Measurements from ENCODE around the gene PHF2.

PHF2 gene

DNA sequence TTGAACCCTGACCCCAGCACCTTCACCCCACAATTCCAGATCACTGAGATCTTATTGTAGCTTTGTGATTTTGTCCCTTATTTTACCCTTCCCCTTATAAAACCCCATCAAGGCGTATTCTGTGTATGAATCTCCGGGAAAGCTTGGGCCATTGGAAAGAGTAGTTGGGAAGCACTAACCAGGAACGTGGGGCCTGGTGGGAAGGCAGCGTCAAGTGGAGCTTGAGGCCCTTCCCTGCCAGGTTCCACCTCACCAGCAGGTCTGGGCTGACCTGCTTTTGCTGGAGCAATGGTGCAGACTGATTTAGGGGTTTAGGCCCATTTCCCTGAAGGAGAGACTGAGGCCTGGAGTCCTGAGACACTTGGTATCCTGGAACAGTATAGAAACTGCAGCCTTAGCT, 9.3 kb downstream of the PHF2 start:
- Histone ChIP-seq H3K27ac (no peak overlapping the region), H3K9ac (no peak overlapping the region), H3K27me3 (no peaks in the 10 kb centered on the region), H4K20me1 (peaks cover 55 to 81% (median 71%) of the 10 kb centered on the region in 11 experiments), H3K4me3 (no peak overlapping the region), H3K36me3 (peaks cover 17 to 33% (median 25%) of the 10 kb centered on the region in 11 experiments), H3K4me2 (peak overlapping the region in 9 of 11 experiments; percentile 26 to 73 (median 63); a peak in 18 of 22 replicates), H3K9me3 (replicated peaks in 1 of 11) (peaks cover 26 to 40% (median 31%) of the 10 kb centered on the region in 11 experiments), H3K4me1 (peaks cover 34 to 68% (median 60%) of the 10 kb centered on the region in 10 experiments)
- no peak for TF ChIP-seq Cebpa-rat (IDR thresholded peaks at IDR 0.05)

DNA sequence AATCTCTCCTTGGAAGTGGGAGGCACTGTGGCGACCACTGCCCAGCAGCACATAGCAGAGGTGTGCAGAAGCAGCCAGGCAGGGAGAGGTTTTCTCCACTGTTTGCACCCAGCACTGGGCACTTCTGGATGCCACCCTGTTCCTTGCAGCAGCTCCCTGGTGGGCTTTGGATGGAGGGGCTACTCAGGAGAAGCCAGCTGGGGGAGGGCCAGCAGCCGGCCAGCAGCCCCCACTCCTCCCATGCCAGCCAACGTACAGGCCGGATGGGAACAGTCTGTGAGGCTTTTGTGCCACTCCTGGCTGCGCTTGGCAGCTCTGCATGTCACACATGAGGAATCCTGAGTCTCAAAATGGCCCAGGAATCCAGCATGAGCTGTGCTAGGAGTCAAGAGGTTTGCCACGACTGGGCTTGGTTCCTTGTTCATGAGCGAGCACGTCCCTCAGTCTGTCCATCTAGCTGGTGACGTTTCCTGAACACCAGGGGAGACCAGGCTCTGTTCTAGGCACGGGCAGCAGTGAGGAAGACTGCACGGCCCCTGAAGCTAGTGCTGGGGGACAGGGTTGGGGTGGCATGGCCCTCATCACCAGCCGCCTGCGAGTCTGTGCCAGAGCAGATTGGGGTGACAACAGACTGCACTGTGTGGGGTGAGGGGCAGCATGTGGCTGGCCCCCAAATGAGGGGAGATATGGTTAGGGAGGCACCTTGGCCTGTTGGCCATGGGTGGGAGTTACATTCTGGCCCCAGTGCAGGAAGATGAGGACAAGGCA, 10.1 kb downstream of the PHF2 start:
- Histone ChIP-seq H3K27me3 (no peaks in the 10 kb centered on the region), H3K36me3 (peaks cover 17 to 33% (median 25%) of the 10 kb centered on the region in 11 experiments), H3K27ac (peak overlapping the region in 8 of 11 experiments; percentile 12 to 38 (median 25); a peak in 7 of 22 replicates), H3K9me3 (replicated peaks in 1 of 11) (peaks cover 26 to 40% (median 31%) of the 10 kb centered on the region in 11 experiments), H3K9ac (peak overlapping the region in 4 of 11 experiments; percentile 11 to 53 (median 30); a peak in 3 of 22 replicates), H4K20me1 (peaks cover 55 to 81% (median 71%) of the 10 kb centered on the region in 11 experiments), H3K4me3 (no peak overlapping the region), H3K4me2 (peak overlapping the region in 9 of 11 experiments; percentile 26 to 73 (median 63); a peak in 18 of 22 replicates), H3K4me1 (peaks cover 42 to 70% (median 66%) of the 10 kb centered on the region in 10 experiments)
- no peak for TF ChIP-seq Cebpa-rat (IDR thresholded peaks at IDR 0.05)

DNA sequence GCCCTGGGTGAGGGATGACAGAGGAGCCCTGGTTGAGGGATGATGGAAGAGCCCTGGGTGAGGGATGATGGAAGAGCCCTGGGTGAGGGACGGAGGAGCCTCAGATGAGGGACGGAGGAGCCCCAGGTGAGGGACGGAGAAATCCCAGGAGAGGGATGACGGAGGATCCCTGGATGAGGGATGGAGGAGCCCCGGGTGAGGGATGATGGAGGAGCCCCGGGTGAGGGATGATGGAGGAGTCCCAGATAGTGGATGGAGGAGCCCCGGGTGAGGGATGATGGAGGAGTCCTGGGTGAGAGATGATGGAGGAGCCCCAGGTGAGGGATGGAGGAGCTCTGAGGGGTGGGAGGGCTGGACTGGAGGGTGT, 10.9 kb downstream of the PHF2 start:
- Histone ChIP-seq H3K27ac (no peak overlapping the region), H3K9me3 (replicated peaks in 1 of 11) (peaks cover 26 to 39% (median 31%) of the 10 kb centered on the region in 11 experiments), H3K4me2 (peak overlapping the region in 3 of 11 experiments; percentile 11 to 68 (median 21); a peak in 3 of 22 replicates), H3K4me1 (peaks cover 47 to 73% (median 70%) of the 10 kb centered on the region in 10 experiments), H3K36me3 (peaks cover 17 to 33% (median 24%) of the 10 kb centered on the region in 11 experiments), H3K27me3 (no peaks in the 10 kb centered on the region), H3K4me3 (no peak overlapping the region), H4K20me1 (peaks cover 57 to 81% (median 71%) of the 10 kb centered on the region in 11 experiments), H3K9ac (no peak overlapping the region)
- no peak for TF ChIP-seq Cebpa-rat (IDR thresholded peaks at IDR 0.05)

DNA sequence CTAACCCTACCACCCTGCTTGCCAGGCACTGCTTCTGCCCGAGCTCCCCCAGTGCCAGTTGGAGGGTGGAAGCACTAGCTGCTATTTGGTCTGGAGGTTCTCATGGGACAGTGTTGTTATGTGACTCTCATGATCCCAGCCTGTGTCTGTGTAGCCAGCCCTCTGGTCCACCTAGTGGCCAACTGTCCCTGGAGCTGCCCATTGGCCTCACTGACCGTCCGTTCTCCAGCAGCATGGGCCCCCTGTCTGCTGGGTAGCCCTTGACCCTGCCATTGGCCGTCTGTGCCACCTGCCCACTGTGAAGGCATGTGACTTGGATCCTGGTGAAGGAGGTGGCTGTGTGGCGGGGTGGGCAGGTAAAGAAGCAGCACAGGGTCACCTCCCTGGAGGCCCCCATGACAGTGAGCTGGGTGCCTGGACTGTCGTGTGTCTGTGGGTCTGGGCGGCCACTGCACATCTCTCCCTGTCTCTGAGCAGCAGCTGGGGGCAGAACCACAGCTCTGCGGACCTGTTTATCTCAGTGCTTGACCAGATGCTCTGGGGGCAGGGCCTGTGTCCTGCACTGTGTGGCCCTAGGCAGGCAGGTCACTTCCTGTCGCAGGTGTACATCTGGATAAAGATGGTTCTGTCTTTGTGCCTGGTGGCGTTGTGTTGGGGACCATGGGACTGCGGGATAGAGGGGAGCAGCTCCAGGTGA, 11.4 kb downstream of the PHF2 start:
- peaks cover 62 to 81% (median 73%) of the 10 kb centered on the region in 11 experiments for H4K20me1 ChIP-seq

DNA sequence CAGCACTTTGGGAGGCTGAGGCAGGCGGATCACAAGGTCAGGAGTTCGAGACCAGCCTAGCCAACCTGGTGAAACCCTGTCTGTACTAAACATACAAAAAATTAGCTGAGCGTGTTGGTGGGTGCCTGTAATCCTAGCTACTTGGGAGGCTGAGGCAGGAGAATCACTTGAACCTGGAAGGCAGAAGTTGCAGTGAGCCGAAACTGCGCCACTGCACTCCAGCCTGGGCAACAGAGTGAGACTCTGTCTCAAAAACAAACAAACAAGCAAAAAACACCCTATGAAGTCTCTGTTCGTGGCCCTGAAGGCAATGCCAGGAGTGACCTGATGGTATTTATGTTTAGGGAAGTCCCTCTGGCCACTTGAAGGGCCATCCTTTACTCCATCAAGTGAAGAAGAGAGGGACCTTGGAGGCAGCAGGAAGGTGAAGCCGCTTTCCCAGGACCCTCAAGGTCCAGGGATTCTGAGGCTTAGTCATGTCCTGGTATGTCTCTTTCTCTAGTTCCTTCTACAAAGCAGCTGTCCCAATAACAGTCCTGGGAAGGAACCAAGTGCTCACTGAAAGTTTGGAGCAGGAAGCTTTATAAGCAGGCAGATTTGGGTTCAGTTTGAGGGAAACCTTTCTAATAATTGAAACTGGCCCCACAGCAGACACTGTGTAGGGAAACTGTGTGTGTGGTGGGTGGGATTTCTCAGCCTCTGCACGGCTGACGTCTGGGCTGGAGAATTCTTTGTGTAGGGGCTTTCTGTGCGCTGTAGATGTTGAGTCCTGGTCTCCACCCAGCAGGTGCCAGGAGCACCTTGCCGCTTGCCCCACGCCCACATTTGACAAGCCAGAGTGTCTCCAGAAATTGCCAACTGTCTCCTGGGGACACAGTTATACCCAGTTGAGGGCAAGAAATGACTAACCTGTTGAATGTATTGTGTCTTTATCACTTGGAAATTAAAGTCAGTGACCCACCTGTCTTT, 12.5 kb downstream of the PHF2 start:
- Histone ChIP-seq H3K27ac (peak overlapping the region in 2 of 11 experiments; percentile 17 to 25; a peak in 2 of 22 replicates), H4K20me1 (peaks cover 71 to 91% (median 85%) of the 10 kb centered on the region in 11 experiments), H3K27me3 (no peaks in the 10 kb centered on the region), H3K9me3 (replicated peaks in 1 of 11) (peaks cover 16 to 22% (median 19%) of the 10 kb centered on the region in 11 experiments), H3K4me3 (no peak overlapping the region), H3K36me3 (peaks cover 10 to 24% (median 16%) of the 10 kb centered on the region in 11 experiments; a peak in 21 of 22 replicates), H3K4me2 (peak overlapping the region; percentile 52 to 78 (median 68)), H3K9ac (peak overlapping the region in 3 of 11 experiments; percentile 5 to 28 (median 20); a peak in 2 of 22 replicates), H3K4me1 (peaks cover 50 to 79% (median 76%) of the 10 kb centered on the region in 10 experiments)
- TF ChIP-seq Cebpa-rat (IDR thresholded peaks at IDR 0.05): no peak

More for the DNA sequence above, 11.4 kb downstream of the PHF2 start:
- Histone ChIP-seq H3K4me1 (peaks cover 47 to 75% (median 72%) of the 10 kb centered on the region in 10 experiments), H3K27me3 (no peaks in the 10 kb centered on the region), H3K36me3 (peaks cover 17 to 31% (median 24%) of the 10 kb centered on the region in 11 experiments), H3K4me2 (peak overlapping the region in 7 of 11 experiments; percentile 15 to 78 (median 68); a peak in 7 of 22 replicates), H3K9ac (no peak overlapping the region; a peak in 1 of 22 replicates), H3K27ac (no peak overlapping the region), H3K4me3 (no peak overlapping the region), H3K9me3 (replicated peaks in 1 of 11) (peaks cover 26 to 33% (median 30%) of the 10 kb centered on the region in 11 experiments)
- no peak for TF ChIP-seq Cebpa-rat (IDR thresholded peaks at IDR 0.05)

DNA sequence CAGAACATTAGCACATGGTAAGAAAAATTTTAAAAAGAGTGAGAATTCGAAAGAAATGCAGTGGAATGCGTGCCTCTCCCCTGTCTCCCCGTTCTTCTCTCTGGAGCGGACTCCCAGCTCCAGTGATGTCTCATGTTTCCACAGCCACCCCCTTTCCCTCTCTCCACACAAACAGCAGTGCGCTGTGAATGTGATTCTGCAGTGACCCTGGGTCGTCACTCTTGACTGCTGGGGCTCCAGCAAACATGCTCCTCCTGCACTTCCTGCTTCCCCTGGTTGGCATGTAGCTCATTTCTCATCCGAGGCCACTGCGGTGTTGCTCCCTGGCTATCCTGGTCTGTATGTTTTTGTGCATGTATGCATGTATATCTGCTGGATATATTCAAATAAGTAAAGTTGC, 13.3 kb downstream of the PHF2 start:
- no peaks in the 10 kb centered on the region for H3K27me3 ChIP-seq
- TF ChIP-seq Cebpa-rat (IDR thresholded peaks at IDR 0.05): no peak
- peaks cover 8 to 14% (median 11%) of the 10 kb centered on the region in 11 experiments for H3K9me3 ChIP-seq (replicated peaks in 1 of 11)
- 0 out of 22 replicates have a peak overlapping the region, but pooled peaks of 1 of the 11 experiments have one; percentile 17 for H3K27ac ChIP-seq
- H3K9ac ChIP-seq: peak overlapping the region in 1 of 11 experiments; percentile 4; a peak in 1 of 22 replicates
- no peak overlapping the region for H3K4me3 ChIP-seq
- H3K4me2 ChIP-seq: peak overlapping the region; percentile 52 to 78 (median 68)
- H3K4me1 ChIP-seq: peaks cover 56 to 87% (median 84%) of the 10 kb centered on the region in 10 experiments
- H3K36me3 ChIP-seq: peaks cover 5 to 18% (median 10%) of the 10 kb centered on the region in 11 experiments; a peak in 19 of 22 replicates
- H4K20me1 ChIP-seq: peaks cover 79 to 98% (median 92%) of the 10 kb centered on the region in 11 experiments

DNA sequence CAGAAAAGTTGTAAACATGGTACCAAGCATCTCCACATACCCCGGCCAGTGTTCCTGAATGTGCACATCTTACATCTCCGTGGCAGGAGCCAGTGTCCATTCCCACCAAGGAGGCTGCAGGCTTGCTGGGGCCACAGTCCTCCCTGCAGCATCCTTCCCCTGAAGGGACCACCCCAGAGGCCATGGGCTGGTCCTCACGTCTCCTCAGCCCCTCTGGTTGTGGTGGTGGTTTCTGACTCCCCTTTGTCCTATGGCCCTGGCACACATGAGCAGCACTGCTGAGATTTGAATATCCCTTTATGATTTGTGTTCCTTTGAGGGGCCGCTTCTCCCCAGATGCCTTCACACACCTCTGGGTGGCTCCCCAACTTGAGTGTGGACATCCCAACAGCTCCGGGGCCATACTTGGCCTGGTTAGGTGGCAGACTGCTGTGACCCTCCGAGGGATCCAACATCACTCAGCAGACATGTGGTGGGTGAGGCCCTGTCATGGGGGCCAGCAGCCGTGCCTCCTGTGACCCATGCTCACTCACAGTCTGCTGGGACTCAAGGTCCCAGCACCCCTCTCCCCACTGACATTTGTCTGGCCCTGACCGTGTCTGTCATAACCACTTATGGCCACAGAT, 14.3 kb downstream of the PHF2 start:
- no peak for TF ChIP-seq Cebpa-rat (IDR thresholded peaks at IDR 0.05)
- Histone ChIP-seq H3K27ac (peak overlapping the region in 4 of 11 experiments; percentile 21 to 55 (median 42); a peak in 5 of 22 replicates), H4K20me1 (peaks cover 89 to 100% (median 99%) of the 10 kb centered on the region in 11 experiments), H3K4me1 (peaks cover 56 to 85% (median 83%) of the 10 kb centered on the region in 10 experiments), H3K9ac (peak overlapping the region in 3 of 11 experiments; percentile 15 to 39 (median 20); a peak in 3 of 22 replicates), H3K27me3 (no peaks in the 10 kb centered on the region), H3K36me3 (peaks cover 0 to 7% (median 0%) of the 10 kb centered on the region in 11 experiments; a peak in 2 of 22 replicates), H3K4me2 (peak overlapping the region in 10 of 11 experiments; percentile 46 to 78 (median 70); a peak in 19 of 22 replicates), H3K4me3 (no peak overlapping the region), H3K9me3 (replicated peaks in 1 of 11) (peaks cover 0 to 4% (median under 1%) of the 10 kb centered on the region in 11 experiments; a peak in 12 of 22 replicates)

Data from BLaER1 treated with 17β-estradiol and CSF1 and Interleukin-3, amounts not matched to agents 10 nM and 100 nM (cell line).